Activated CD4-positive, alpha-beta T cell treated with anti-CD3 and anti-CD28 coated beads for 1 hour (primary cell): ENCODE results near the gene TGOLN2.

Source experiments
- DNase-seq: peaks from one replicate; pipeline ENCODE4 v3.0.0-alpha.2; 2020

TGOLN2 gene

DNA sequence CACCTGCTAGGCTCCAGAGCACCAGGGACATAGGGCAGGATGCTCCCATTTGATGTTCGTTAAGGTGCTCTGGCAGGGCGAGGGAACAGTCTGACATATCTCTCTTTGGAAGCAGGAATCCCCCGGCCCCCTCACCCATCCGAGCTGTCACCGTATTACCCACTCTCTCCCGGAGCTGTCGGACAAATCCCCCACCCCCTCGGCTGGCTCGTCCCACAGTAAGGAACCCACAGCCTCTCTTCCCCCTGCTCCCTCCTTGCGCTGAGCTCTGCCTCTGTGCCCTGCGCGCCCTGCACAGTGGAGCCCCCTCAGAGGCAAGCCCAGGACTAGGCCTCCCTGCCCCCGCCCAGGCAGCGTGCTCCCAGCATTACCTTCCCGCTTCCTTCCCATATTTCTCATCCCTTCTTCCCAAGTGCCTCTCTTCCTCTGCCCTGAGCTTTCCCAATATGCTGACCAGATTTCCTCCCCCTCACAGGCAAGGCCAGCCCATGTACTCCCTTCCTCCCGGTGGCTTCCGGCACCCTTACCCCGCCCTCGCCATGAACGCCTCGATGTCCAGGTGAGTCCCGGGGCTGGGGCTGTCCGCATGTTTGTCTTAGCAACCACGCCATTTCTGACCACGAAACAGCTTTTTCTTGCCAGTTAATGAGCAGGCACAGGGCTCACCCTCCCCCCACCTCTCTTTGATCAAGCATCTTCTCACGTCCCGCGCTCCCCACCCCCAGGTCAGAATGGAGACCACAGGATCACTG is 23.8 kb downstream of the TGOLN2 start:
- DNase-seq: no peak

DNA sequence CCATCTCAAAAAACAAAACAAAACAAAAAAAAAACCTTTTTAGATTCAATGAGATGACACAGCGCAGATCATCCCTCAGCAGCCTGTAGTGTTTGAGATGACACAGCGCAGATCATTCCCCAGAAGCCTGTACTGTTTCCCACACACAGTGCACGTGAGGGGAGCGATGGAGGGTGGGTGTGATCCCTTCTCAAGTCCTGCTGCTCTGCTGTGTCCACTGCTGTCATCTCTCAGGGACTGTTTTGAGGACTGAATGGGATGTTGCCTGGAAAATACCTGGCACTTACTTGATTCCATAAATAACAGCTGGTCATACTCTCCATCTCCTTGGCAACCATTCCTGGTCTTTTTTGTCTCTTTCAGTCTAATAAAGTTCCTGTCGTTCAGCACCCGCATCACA is 25.7 kb downstream of the TGOLN2 start:
- DNase-seq: no peak

DNA sequence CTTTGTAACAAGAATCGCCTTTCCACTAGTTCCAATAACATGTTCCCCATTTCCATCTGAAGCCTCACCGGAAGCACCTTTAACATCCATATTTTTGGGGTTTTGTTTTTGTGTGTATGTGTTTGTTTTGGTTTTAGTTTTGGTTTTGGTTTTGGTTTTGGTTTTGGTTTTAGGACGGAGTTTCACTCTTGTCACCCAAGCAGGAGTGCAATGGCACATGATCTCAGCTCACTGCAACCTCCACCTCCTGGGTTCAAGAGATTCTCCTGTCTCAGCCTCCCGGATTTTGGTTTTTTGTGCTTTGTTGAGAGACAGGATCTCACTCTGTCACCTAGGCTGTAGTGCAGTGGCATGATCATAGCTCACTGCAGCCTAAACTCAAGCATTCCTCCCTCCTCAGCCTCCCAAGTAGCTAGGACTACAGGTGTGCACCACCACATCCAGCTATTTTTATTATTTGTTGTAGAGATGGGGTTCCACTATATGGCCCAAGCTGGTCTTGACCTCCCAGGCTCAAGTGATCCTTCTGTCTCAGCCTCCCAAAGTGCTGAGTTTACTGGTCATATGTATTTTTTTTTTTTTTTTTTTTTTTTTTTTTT is 36.3 kb downstream of the TGOLN2 start:
- DNase-seq: no peak

DNA sequence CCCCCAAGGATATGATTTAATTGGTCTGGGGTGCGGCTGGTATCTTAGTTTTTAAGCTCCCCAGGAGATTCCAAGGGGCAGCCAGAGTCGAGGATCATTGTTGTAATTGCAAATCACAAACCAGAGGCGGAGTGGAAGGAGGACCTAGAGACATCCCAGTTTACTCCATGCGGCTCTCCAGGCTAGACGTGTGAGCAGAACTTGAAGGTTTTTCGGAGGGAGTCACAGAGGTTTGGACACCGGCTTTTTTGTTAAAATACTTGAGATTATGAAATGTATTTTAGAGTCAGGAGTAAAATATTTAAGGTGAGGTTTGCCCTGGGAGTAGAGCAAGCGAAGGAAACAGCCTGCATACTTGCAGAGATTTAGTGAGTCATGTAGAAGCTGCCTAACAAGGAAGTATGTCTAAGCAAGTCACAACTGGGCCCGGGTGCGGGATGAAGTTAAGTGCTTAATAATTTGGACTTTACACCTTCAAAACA is 39.5 kb downstream of the TGOLN2 start:
- DNase-seq: no peak

DNA sequence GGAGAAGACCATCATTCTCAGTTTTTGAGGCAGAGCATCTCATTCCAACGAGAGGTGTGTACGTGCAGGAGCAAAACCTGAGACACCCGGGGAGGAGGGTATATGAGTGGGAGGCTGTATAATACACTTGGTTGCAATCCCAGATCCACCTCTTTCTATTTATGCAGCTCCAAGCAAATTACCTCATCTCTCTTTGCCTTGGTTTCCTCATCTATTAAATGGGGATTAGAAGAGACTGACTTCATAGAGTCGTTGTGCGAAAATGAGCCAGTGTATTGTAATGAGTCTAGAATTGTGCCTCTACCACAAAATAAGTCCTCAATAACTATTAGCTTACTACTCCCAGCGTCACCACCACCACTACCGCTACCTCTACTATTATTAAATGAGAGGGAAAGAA is 40.1 kb downstream of the TGOLN2 start:
- no peak for DNase-seq

DNA sequence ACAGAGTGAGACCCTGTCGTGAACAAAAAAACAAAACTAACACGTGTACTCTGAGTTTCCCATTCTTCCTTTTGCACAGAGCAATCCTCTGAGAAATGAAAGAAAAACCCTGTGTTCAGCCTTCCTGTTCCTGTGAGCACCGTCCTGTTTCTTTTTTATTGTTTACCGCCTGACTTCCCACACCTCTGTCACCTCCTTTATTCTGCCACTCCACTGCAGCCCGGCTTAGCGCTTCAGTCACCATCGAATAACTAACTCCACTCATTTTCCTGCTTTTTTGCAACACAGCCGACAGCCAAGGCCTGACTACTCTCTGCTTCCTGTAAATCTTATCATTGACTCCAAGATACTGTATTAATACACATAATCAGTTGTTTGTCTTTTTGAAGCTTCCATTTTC is 40.9 kb downstream of the TGOLN2 start:
- DNase-seq: no peak

DNA sequence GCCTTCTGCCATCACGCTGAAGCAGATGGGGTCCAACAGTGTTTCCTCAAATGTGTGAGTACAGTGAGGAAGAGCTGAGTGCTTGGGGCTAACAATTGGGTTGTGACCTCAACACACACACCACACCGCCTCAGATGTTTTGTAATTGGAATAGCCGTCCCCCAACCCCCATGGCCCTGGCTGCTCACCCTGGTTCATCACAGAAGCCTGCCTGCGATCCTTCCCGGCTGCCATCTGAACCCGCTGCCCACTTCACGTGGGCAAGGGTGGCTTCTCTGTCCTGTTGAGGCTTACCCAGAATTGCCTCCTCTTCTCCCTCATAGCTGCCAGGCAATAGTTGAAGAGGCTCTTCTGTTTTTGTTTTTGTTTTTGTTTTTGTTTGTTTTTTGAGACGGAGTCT is 44.1 kb downstream of the TGOLN2 start:
- no peak for DNase-seq

DNA sequence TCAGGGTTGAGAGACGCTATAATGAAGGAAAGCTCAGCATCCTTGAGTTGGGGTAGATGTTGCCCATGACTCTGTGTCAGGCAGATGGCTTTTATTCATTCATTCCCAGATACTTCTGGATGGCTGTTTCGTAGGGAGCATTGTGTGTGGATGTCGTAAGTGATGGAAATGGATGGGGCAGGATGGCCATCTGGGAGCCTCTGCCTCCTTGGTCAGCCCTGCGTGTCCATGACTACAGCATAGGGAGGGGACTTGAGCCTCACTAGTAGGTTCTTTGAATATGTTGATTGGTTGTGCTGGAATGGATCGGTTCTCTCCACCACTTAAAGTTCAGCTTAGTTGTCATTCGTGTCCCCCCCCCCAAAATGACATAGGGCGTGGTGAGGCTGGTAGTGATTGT is 44.9 kb downstream of the TGOLN2 start:
- DNase-seq: no peak

DNA sequence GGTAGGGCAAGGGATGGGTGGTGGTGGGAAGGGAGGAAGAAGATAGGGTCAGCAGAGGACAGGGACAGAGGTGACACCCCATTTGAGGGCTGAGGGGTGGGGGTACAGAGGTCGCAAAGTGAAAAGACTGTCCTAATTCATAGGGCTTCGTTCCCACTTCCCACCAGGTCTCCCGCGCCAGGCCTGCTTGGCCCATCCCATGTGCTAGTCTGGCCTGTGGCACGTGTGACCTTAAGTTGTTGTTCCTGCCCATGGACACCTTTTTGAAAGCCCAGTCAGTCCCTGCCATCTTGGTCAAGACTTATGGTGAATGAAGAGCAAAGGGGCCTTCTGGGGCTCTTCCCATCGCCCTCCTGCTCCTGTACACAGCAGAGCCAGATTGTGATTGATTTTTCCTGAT is 46.2 kb downstream of the TGOLN2 start:
- no peak for DNase-seq

DNA sequence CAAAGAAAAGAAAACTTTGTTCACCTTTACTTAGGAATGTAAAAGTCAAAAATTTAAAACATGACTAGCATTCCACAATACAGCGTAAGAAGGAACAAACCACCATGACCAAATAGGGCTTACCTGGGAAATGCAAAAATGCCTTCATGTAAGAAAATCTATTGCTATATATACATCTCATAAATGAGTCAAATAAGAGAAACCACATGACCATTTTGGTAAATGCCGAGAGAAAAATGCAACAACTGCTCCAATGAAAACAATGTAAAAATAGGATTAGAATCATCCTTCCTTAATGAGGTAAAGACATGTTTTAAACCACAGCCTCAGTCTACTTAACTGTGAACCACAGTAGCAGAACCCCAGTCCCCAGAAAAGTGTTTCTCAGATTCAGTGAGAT is 49.4 kb downstream of the TGOLN2 start:
- no peak for DNase-seq

DNA sequence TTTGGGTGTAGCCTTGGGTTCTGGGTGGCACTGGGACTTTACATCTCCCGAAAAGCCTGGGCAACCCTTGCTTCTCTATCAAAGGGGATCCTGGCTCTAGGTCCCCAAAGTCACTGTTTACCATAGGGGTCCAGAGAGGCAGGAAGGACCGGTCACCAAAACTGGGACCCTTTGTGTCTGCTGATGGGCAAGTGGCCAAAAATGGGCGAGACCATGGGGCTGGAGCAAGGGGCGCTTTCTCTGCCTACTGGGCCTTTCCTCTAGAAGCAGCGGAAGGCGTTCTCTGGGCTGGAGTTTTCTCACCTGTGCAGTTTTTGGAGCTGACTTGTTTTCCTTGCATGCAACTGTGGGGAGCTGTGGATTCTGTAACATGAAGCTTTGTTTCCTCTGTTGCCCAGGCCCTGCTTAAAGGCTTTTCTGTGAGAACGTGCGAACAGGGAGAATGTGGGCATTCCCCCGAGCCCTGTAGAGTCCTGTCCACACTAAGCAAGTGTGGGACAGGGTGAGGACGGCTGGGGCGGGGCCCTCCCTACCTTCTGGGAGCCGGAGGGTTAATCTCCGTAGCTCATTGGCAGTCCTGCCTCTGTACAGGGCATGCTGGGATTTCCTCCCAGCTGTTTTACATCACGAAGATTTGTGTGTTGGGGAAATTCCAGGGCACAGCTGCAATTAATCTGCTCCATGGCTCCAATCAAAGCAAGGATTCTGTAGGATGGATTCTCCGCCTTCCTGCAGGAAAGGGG is 50.2 kb downstream of the TGOLN2 start:
- no peak for DNase-seq

DNA sequence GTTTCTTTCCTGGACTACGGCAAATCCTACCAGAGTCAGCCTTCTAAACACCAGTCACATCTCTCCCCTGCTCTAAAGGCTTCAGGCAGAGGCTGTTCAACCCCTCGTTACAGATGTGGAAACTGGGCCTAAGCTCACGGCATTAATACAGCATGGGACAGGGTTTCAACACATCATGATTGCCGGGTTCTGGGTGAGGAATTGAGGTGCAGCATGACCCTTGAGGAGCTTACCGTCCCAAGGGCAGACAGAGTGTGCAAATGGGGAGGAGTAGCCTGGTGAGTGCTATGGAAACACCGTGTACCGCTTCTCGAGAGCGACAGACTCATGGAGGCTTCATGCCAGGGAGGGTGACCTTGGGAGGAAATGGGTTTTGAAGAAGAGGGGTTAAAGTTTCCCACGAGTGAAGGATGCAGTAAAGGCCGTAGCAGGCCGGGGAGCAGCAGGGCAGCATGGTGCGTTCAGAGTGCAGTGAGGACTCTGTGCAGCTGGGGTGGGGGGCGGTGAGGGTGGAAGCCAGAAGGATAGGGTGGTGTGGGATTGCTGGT is 51.1 kb downstream of the TGOLN2 start:
- DNase-seq: no peak

DNA sequence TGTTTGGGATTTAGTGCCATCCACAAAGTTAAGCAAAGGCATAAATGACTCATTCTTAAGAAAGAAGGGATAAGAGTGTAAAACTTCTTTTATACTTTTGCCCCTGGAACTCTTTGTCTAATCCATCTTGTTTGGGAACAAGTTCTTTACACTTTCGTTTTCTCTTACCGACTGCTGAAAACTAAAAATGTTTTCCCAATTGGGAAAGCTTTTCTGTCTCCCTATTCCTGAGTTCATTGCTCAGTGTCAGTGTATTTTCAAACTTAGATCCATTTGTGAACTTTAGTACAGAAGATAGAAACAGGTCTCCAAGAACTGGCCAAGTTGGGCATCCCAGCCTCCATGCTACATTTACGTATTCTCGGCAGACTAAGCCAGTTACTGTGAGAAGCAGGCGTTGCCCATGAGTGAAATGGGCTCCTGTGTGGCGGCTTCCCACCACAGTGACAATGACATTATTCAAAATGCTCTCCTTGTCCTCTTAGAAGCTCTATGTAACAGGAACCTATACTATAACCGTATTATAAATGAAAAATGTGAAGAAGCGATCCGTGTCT is 51.7 kb downstream of the TGOLN2 start:
- no peak for DNase-seq

DNA sequence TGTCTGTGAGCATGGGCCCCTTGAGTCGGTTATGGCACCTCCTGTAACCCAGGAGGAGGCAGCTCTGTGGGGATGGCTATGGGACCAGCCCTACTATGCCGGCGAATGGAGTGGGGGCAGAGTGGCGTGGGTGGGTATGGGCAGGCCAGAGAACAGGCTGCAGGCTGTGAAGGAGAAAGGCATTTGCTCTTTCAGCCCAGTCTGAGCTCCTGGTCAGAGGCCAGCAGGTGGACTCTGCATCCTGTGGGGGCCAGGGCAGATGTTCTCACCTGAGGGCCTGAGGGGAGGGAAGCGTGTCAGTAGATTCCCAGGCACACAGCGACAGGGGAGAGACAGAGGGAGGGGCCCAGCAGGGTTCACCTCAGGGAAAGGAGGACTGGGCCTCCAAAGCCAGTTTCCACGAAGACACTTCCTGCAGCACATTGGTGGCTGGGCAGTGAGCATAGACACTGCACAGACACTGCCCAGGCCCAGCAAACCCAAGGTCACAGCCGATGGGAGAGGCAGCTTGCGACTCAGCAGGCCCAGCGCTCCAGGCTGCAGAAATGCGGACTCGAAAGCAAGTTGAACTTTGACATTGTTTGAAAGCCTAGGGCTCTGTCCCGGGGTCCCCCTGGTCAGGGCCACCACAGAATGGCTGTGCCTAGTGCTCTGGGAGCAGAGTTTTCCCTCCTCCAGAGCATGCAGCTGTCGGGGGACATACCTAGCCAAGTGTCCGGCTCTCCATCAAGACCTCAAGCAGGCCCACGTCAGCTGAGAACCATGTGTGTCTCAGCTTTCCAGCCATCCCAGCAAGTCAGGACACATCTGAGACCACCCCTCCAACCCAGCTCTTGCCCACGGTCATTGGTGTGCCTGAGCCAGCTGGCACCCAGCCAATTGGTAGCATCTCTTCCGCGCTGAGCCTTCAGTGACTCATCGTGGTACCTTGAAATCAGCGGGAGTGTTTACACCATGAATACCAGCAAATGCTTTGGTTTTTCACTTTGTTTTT is 53.8 kb downstream of the TGOLN2 start:
- DNase-seq: no peak

DNA sequence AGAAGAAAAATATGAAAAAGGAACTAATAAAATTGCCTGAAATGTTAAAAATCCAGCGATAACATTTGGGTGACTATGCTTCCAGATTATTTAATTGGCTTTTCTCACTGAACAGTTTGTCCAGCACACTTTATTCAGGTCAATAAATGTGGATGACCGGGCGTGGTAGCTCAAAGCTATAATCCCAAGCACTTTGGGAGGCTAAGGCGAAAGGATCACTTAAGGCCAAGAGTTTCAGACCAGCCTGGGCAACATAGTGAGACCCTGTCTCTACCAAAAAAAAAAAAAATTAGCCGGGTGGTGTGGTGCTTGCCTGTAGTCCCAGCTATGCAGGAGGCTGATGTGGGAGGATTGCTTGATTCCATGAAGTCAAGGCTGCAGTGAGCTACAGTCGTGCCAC is 55.4 kb downstream of the TGOLN2 start:
- no peak for DNase-seq

DNA sequence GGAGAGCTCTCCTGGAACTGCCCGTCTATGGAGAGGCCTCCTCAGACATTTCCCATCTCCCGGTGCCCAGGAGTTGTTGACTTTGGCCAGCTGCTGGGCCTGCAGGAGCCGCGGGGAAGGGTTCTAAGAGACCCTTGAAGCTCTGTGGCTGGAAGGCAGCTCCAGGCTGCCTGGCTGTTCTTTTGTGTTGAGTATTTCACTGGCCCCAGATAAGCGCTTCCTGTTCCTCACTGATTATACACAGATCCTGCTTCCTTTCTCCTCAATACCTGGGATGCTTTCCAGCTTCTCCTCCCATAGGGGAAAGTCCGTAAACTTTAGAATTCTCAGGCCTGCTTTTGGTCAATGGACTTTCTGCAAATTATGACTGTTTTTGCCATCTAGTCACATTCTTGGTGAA is 57.8 kb downstream of the TGOLN2 start:
- no peak for DNase-seq
